ENCODE data around the gene RPS6KA2.

The RPS6KA2 gene

DNA sequence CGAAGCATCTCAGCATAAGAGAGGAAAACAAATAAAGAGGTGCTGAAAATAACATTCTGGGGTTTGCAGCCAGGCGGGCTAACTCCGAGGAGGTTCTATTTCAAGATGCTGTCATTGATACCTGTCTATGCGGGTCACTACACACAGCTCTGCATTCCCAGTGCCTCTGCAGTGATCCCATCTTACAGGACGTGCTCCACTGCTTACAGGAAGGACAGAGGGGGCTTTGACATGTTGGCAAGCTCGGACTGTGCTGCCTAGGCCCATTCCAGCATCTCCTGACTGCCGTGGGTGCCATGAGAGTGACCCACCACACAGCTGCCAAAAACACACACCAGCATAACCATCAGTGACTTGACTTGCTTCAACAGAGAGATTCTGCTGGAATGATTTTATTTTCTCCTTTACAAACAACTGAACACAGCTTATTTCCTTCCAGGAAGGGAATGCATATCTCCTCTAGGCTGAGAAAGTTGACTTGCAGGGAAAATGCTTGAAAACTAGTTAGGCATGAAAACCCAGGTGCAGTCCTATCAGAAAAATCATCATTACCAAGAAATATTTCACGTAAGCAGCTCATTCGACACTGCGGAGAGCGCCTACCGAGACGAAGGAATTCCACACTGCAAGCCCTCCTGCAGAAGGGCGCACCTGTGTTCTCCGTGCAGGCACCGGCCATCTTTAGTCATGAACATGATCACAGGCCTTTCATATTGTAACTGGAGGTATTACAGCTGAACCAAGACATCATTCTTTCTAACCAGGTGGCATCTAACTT, 103.1 kb downstream of the RPS6KA2 start:
- DNase-seq, result no peak

DNA sequence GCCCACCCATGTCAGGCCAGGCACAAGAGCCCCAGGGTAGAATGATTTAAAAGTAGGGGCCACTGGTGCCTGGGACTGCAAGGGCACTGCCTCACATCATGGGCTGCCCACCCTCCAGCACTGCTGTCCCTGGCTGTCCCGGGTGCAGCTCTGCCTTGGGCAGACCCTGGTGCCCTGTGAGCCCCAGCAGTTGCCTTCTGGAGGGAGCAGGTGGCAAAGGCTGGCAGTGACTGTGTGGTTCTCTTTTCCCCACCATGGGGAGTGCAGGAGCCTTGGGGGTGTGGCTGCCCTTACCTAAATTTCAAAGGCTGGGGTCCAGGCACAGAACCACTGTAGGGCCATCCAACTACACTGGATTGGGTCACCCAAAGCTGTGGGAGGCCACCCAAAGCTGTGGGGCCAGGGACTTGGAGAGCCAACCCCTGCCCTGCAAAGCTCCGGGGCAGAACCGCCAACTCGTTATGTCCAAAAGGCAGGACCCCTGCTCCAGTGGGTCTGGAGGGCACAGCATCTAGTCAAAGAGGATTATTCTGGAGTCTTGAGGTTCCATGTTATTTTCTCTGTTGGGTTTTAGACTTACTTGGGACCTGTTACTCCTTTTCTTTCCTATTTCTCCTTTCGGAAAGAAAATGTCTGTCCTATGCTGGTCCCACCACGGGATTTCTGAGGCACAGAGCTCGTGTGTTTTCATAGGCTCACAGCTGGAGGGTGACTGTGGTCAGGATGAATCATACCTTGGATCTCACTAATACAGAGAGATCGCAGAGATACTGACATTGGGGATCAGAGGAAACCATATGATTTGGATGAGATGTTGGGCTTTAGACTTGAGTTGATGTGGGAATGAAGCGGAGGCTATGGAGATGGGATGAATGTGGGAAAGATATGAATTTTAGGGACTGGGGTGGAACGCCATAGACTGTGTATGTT, 105.9 kb downstream of the RPS6KA2 start:
- DNase-seq, result no peak

DNA sequence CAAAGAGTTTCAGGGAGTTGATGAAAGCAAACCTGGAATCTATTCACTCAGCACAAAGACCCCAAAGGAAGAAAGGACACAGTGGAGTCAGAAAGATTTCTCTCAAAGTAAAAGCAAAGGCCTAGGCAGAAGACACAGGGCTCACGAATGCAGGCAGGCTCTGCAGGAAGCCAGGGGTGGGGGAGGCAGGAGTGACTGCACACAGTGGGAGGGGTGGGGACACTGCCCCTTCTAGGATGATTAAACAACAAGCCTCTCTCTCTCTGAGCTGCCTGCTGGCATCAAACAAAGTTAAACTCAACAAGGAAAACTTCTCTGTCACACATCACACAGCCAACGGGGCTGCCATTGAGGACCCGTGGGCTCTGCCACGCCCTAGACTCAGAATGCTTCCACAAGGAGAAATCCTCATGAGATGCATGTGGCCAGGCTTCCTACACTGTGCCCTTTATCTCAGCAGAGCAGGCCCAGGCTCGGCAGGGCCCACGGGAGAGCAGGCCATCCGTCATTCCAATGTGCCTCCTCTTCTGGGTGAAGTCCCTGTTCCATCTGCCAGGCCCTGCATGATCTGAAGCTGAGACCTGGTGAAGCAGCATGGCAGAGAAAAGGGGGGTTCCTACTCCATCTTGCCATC, 110.7 kb downstream of the RPS6KA2 start:
- no peak for DNase-seq

DNA sequence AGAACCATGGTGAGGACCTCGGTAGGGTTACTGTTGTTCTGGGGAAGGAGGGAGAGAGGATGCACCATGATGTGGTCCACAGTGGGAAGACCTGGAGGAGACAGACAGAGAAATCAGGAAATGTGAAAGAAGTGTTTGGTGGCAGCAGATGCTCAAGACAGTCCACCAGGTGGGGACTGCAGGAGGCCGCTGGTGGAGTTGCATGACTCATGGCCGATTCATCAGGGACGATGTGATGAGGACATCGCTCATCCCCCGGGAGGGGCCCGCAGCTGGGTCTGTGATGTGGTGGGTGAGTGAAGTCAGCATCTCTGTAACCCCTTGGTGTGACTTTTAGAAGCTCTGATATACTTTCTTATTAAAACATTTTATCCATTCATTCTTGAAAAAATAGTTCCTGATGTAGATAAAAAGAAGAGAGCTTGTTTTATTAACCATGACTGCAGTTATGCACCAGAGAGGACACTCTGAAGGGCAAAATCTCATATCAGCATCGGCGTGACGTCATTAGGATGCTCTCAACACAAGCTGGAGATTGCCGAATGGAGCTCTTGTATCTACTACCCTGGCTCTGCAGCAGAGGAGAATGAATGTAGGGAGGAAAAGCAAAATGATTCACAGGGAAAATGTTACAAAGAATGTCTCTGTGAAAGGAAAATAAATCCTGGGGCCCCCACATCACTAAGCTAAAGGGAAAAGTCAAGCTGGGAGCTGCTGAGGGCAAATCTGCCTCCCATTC, 111.8 kb downstream of the RPS6KA2 start:
- no peak for DNase-seq

DNA sequence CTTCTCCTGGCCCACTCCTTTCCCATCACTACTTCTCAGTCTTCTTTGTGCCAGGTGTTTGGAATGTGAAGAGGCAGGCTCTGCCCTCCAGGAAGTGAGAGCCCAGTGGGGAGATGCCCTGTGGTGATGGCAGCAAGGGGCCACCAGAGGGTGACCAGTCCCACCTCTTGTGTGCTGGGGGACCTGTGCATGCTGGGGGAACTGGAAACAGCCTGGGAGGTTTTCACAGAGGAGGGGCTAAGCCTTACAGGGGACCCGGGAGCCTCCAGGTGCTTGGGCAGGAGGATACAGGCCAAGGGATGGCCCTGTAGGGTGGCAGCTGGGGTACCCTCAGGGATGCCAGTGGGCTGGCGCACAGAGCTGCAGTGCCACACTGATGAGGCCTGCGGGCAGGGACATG, 112.9 kb downstream of the RPS6KA2 start:
- no peak for DNase-seq

DNA sequence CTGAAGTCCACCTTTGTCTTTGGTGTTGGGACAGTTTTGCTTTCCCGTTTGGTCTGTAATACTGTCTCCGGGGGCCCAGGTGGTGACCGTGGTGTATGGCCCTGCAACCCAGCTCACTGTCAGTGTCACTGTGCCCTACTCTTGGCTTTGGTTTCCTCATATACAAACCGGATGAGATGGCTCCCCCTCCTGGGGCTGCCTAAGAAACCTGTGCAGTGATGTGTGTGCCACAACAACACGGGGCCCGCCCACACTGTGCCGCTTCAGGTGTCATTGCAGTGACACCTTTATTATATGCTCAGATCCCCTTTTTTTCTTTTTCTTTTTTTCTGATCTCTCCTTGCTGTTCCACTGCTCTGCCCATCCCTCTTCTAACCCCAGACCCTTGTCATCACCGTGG, 114.5 kb downstream of the RPS6KA2 start:
- DNase-seq, result no peak

DNA sequence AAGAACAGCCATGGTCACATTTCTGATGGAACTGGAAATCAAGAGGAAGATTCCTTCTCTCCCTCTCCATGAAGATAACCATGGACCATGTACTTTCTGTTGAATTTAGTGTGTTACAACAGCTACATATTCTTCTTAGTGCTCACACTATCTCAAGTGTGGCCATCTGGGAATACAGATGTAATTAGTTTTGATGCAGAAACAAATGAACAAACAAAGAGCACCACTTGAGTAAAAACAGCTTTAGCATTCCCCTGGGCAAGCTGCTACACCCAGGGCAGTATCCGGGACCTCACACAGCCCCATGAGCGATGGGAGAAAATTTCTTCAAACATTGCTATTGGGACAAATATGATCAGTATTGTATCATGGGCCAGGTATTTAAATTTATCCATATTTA, 115.7 kb downstream of the RPS6KA2 start:
- DNase-seq, result no peak

DNA sequence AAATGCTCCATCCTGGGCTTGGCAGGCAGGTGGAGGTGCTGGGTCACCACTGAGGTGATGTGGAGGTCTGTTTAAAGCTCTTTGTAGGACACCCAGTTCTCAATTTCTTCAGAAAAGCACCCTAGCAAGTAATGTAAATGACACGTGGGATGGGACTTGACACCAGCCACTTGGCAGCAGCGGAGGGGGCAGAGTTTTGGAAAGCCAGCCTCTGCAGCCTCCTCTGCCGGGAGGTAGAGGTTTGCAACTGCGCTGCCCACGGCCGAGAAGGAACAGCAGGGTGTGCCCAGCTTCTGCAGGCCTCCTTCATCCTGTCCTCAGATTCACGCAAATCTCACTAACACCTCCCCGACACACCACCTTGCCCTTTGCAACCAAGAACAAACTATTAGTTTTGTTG, 117.9 kb downstream of the RPS6KA2 start:
- DNase-seq, result no peak

DNA sequence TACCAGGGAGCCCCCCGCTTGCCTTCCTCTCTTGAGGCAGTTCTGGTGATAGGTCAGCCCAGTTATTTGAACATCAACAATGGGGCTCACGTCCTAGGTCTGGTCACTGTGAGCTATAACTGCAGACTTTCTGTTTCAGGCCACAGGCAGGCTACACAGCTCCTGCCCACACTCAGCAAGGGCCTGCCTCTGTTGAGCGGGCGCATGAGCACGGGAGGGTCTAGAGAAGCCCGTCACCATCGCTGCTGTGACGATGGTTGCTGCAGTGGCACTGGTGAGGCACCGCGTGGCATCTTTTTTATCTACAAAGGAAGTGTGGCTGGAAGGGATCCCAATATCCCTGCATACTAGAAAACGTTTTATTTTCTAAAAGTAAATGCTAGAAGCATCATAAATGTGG, 118.3 kb downstream of the RPS6KA2 start:
- no peak for DNase-seq

DNA sequence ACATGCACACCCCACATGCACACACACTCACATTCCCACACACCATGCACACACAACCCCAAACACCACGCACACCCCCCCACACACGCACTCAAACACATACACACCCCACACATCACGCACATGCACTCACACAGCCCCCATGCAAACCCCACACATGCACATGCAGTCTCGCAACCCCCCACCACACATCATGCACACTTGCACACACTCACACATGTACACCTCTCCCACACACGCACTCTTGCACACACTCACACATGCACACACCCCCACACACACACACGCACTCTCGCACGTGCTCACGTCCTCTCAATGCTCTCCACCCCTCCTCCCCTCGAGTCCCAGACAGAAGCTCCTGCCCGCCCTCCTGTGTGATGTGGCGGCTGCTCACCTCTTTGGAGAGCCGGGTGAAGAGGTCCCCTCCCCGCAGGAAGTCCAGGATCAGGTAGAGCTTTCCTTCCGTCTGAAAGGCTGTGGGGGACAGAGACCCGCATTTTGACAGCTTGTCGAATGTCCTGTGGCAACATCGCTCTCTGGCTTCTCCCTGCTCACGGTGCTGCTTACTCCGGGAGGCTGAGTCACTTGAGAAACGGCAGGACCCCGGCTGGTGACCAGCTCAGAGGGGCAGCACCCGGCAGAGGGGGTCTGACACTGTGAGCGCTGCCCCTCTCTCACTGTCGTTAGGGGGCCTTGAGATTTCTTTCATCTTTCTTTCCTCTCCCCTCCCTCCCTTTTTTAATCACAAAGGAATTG, 119.1 kb downstream of the RPS6KA2 start:
- DNase-seq, result no peak

DNA sequence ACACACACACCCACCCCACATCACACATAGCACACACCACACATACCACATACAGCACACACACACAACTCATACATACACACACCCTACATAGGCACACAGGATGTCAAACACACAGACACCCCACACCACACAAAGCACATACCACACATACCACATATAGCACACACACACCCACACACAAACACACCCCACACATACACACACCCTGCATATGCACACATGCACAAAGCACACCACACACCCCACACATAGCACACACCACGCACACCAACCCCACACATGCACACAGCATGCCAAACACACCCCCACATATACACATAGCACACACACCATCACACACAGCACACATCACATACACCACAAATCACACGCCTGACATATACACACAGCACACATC, 119.7 kb downstream of the RPS6KA2 start:
- DNase-seq, result no peak

DNA sequence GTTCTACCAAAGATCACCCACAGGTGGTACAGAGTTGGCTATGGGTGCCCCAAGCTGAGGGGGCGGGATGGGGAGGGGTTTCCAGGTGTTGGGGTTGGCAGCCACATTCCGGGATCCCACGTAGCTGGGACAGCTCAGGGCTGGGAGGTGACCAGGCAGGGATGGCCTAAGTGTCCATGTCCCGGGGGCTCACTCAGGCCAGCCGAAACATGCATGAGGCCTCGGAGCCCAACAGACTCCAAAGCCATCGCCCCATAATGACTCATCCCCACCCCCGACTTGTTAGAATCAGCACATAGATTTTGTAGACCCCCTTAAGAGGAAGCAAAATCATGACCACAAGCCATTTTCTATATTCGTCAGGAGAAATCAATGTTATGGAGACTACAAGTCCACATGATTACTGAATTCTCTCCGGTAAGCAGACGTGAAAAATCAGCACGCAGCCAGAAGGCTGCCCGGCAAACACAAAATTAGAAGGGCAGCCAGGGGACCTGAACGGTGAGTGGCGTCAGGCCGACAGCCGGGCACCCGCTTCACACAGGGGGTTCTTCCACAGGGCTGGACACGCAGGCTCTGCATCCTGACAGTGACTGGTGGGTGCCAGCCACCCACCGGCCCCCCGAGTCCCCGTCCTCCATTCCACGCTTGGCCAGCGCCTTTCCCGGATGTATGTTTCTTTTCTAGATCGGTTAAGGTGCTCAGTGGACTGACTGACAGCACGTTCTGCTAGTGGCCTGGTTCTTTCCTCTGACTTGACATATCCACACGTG, 121.7 kb downstream of the RPS6KA2 start:
- DNase-seq, result no peak

DNA sequence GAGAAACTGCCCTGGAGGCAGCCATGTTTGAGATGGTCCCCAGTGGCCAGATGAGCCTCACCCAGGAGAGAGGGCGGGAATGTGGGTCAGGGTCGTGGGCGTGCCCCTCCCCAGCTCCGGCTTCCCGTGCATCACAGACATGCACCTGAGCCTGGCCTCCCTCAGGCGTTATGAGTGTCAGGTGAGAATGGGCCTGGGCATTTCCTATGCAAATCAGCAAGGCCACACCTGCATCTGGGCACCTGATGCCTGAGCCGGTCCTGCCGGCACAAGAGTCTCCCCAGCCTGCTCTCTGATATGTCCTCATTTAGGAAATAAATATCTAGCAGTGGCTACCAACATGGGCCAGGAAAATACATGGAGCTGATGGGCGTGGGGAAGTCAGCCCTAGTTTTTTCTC, 123.0 kb downstream of the RPS6KA2 start:
- no peak for DNase-seq

DNA sequence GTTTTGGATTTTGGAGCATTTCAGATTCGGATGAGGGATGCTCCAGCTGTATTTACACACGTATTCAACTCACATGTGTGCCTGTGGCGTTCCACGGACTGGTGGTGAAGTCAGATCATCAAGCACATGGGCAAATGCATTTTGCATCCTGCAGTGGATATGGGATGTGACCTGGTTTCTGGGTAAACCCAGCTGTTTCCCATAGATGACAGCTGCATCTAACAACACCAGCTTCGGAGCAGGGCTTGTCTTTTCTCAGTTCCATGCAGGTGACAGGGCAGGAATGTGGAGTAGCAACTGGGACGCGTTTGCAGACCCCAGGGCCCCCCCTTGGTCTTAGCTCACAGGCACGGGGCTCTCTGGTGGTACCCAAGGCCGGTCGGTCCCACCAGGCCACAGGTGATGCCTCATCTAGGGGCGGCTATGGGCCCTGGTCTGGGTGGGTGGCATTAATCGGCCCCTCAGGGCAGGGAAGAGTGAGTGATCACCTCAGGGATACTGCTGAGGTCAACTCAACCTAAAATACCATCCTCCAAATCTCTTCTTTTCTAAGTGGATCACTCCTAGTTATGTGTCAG, 123.8 kb downstream of the RPS6KA2 start:
- no peak for DNase-seq

DNA sequence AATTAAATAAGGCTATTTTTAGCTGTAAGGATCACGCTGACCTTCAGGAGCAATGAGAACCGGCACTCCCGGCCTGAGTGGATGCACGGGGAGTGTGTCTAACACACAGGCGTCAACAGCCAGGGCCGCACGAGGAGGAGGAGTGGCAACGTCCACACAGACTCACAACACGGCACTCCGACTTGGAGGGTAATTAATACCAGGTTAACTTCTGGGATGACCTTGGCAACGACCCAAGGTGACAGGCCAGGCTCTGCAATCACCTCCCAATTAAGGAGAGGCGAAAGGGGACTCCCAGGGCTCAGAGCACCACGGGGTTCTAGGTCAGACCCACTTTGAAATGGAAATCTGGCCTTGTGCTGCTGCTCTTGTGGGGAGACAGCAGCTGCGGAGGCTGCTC, 124.6 kb downstream of the RPS6KA2 start:
- DNase-seq, result no peak

DNA sequence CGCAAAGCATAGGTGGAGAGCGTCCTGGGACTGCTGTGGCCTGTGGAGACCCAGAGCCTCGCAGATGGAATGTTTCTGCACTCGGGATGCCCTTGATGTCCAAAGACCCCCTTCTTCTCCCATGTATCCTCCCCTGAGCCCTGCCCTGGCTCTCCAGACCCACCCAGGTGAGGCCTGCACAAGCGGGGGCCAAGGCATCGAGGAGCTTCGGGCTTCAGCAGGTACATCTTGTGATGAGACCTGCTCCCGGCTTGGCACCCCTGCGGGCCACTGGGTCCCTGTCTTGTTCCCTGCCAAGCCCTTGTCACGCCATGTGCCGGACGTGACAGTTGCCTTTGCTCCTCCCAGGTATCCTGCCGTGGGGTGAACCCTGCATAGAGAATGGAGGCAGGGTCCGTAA, 125.8 kb downstream of the RPS6KA2 start:
- DNase-seq, result no peak

DNA sequence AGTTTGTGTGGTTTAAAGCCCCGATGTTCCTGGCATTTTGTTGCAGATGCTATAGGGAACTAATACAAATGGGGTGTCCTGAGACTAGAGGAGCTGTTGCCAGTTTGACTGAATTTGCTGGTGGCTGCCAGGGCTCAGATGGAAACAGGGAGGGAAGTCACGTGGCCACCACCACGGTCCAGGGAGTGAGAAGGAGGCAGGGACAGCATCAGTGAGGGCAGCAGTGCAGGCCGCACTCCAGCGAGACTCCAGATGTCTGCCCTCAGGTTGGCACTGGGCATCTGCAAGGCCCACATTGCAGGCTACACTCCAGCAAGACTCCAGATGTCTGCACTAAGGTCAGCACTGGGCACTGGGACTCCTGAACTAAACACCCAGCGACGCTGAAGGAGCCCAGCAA, 126.8 kb downstream of the RPS6KA2 start:
- DNase-seq, result no peak

DNA sequence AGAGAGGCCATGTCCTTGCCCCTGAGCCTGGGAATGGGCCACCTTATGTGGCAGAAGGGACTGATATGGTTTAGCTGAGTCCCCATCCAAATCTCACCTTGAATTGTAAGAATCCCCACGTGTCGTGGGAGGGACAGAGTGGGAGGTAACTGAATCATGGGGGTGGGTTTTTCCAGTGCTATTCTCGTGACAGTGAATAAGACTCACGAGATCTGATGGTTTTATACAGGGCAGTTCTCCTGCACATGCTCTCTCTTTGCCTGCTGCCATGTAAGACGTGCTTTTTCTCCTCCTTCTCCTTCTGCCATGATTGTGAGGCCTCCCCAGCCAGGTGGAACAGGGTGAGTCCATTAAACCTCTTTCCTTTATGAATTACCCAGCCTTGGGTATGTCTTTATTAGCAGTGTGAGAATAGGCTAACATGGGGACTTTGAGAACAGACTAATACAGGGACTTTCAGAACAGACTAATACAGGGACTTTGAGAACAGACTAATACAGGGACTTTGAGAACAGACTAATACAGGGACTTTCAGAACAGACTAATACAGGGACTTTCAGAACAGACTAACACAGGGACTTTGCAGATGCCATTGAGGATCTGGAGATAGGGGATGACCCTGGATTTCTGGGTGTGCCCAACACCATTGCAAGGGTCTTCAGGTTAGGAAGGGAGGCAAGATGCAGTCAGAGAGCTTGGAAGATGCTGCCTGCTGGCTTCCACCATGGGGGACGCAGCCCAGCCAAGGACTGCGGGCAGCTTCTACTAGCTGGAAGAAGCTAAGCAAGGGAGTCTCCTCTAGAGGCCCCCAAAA, 127.5 kb downstream of the RPS6KA2 start:
- DNase-seq, result no peak

DNA sequence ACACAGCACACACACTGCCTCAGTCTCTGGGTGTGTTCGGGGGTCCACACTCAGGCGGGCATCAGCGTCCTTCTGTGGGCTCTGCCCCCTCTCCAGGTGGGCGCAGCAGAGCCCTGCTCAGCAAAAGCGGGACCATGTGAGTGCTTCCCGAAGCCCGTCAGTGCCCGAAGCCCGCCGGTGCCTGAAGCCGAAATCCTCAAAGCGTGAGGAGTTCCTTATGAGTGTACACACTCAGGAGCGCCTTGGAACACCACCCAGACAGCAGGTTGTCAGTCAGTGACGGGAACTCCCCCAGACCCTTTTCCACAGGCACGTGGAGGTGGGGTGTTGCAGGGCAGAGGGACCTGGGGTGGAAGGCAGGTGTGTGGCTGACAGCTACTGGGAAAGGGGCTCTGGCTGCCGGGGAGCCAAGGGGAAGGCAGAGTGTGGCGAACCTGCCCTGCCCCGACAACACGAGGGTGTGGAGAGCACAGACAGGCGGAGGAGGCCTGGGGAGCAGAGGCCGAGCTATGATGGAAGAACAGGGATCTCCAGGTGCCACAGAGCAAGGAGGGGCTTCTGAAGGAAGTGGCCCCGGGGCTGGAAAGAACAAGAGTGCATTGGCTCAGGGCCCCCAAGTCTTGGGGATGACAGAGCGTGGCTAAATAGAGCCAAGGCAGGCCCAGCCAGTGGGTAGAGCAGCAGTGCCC, 128.2 kb downstream of the RPS6KA2 start:
- DNase-seq, result no peak

Measured in left hindlimb (tissue), 1 donor.